SH-SY5Y (cell line): ENCODE measurements around the gene IL18R1.

Source experiments
- GATA2 ChIP-seq: IDR thresholded peaks from 2 replicates; pipeline ENCODE4 v1.6.1; 2011; ENCODE audit warnings: mild to moderate bottlenecking, low read depth, low read length
- GATA3 ChIP-seq: IDR thresholded peaks from 2 replicates; pipeline ENCODE4 v1.6.1; 2011; ENCODE audit warnings: low read depth, mild to moderate bottlenecking, low read length, moderate library complexity

DNA sequence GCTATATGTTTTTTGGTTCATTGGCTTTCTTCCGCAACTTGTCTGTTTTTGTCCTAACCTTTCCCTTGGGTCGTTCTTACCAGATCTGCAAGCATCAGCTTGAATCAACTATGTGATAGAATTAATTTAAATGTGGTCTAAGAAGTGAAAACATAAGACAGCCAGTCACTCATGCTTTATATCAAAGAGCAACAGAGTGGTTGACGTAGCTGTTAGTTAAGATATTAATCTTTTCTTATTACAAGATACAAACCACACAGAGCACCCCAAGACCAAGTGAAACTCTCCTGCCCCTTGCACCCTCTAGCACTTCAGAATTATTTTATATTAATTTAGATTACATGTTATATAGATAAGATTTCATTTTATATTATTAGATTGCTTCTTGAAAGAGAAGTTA lies 82.5 kb downstream of the IL18R1 start:
- TF ChIP-seq GATA2, result no peak
- no peak for TF ChIP-seq GATA3
